ENCODE data around the gene MRPL4.

- TF ChIP-seq, protein P1, sequence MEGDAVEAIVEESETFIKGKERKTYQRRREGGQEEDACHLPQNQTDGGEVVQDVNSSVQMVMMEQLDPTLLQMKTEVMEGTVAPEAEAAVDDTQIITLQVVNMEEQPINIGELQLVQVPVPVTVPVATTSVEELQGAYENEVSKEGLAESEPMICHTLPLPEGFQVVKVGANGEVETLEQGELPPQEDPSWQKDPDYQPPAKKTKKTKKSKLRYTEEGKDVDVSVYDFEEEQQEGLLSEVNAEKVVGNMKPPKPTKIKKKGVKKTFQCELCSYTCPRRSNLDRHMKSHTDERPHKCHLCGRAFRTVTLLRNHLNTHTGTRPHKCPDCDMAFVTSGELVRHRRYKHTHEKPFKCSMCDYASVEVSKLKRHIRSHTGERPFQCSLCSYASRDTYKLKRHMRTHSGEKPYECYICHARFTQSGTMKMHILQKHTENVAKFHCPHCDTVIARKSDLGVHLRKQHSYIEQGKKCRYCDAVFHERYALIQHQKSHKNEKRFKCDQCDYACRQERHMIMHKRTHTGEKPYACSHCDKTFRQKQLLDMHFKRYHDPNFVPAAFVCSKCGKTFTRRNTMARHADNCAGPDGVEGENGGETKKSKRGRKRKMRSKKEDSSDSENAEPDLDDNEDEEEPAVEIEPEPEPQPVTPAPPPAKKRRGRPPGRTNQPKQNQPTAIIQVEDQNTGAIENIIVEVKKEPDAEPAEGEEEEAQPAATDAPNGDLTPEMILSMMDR (IDR thresholded peaks at IDR 0.05), result no peak
- TF ChIP-seq NRF1 (IDR thresholded peaks at IDR 0.05; ENCODE audit: low read depth, low read length), result no peak
- no peak for TF ChIP-seq EZH2phosphoT487 (IDR thresholded peaks at IDR 0.05; ENCODE audit: borderline replicate concordance, low read depth)
- no peak for TF ChIP-seq RXRA (IDR thresholded peaks at IDR 0.05; ENCODE audit: borderline replicate concordance, low read depth)
- TF ChIP-seq GABPA (IDR thresholded peaks at IDR 0.05; ENCODE audit: low read depth), result no peak
- TF ChIP-seq NFIC (IDR thresholded peaks at IDR 0.05; ENCODE audit: borderline replicate concordance), result no peak
Observed at GRCh38 chr19:10305139-10305806, 53.3 kb downstream of the MRPL4 start.
